HFF-Myc (cell line): Measurements from ENCODE around the gene TEX19.
"Not testable (repeated sequence)": the region's sequence is repeated elsewhere in the genome, so short reads cannot be mapped to it uniquely, and the experiment has no call there.

Source experiments
- DNase-seq: peaks from one replicate; pipeline ENCODE4 v3.0.0-alpha.2; 2011; ENCODE audit warnings: low read depth; ENCODE audit errors: extremely low read depth
- H3K4me3 ChIP-seq: replicated peaks from 2 replicates; pipeline ENCODE4 v1.5.1; 2011; ENCODE audit warnings: low read depth, mild to moderate bottlenecking, control low read depth, low read length
- TF ChIP-seq, protein P1 (sequence below): IDR thresholded peaks from 2 replicates; pipeline ENCODE4 v1.5.1; 2012; ENCODE audit warnings: mild to moderate bottlenecking, low read depth, low read length, control low read depth; ENCODE audit errors: missing control alignments

The TEX19 gene

GRCh38 chr17:82375359-82376041, 16.5 kb downstream of the TEX19 start:
- no peak for DNase-seq
- H3K4me3 ChIP-seq = no peak overlapping the region
- TF ChIP-seq, protein P1, sequence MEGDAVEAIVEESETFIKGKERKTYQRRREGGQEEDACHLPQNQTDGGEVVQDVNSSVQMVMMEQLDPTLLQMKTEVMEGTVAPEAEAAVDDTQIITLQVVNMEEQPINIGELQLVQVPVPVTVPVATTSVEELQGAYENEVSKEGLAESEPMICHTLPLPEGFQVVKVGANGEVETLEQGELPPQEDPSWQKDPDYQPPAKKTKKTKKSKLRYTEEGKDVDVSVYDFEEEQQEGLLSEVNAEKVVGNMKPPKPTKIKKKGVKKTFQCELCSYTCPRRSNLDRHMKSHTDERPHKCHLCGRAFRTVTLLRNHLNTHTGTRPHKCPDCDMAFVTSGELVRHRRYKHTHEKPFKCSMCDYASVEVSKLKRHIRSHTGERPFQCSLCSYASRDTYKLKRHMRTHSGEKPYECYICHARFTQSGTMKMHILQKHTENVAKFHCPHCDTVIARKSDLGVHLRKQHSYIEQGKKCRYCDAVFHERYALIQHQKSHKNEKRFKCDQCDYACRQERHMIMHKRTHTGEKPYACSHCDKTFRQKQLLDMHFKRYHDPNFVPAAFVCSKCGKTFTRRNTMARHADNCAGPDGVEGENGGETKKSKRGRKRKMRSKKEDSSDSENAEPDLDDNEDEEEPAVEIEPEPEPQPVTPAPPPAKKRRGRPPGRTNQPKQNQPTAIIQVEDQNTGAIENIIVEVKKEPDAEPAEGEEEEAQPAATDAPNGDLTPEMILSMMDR = no peak

DNA sequence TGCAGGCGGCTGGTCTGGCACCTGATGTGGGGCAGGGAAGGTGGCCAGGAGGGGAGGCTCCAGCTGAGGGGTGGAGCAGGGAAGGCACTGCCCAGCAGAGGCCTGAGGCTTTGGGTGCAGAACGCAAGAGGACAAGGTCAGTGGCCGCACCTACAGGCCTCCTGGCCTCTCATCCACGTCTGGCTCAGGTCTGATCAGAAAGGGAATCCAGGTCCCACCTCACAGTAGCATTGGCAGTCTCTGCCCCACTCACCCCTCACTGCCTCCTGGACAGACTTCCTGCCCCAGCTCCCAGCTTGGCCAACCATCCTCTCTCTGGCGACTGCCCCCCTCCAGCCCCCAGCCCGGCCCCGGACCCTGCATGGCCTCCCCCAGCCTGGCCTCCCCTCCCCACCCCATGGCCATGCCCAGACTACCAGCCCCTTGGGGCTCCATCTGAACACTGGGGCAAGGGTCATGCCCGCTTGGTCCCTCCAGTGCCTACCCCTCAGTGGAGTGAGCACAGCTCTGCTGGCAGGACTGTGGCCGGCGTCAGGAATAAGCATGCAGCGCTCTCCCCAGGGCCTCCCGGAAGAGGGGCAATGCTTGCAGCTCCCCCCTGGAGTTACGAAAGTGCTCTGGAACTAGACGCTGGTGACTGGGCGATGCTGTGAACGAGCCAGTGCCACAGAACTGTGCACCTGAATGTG, 17.1 kb downstream of the TEX19 start:
- DNase-seq = no peak
- no peak overlapping the region for H3K4me3 ChIP-seq
- TF ChIP-seq, protein P1 = no peak

- not testable (repeated sequence) for H3K4me3 ChIP-seq, DNase-seq
Observed at GRCh38 chr17:82377294-82377693, 18.2 kb downstream of the TEX19 start.

DNA sequence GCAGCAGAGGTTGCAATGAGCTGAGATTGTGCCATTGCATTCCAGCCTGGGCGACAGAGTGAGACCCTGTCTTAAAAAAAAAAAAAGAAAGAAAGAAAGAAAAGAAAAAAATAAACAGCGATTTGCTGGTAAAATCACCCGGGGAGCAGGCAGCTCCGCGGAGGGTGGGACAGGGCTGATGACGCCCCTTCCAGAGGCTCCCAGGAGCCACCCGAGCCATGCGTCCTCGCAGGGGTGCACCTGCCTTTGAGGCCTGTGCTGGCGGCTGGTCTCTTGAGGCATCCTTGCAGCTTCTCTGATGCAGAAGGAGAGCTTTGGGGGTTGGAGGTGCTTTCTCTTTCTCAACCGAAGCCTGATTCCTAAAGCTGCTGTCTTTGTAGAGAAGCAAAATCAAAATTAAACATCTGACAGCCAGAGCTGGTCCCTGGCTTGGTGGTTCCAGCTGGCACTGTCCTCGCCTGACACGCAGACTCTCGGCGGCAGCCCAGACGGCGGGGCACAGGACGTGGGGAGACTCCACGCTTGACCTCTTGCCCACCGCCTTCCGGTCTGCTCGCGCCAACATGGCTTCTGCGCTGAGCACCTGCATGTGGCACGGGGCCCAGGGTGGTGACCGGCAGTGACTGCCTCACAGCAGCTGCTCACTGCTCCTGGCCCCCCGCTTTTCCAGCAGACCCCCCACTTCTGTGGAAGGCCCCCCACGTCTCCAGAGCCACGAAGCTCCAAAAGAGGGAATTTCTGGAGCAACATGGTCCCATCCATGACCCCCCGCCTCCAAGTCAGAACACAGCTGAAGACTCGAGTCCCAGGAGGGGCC, 19.1 kb downstream of the TEX19 start:
- TF ChIP-seq, protein P1 = no peak
- no peak overlapping the region for H3K4me3 ChIP-seq
- DNase-seq = no peak

DNA sequence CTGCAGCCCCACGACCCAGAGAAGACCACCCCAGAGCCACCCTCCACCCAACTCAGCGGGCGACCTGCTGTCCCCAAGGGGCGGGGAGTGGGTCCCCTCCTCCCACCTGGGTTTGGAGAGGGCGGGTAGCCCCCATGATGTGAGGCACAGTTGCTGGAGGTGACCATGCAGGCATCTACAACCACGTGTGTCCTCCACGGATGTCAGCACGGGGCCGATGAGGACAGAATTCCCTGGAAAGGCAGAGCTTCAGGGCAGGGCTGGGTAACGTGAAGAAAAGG, 19.6 kb downstream of the TEX19 start:
- no peak for DNase-seq
- TF ChIP-seq, protein P1 = no peak
- H3K4me3 ChIP-seq = no peak overlapping the region

- DNase-seq = no peak
- H3K4me3 ChIP-seq = no peak overlapping the region
- TF ChIP-seq, protein P1 = no peak
Observed at GRCh38 chr17:82380860-82381702, 22.0 kb downstream of the TEX19 start.

DNA sequence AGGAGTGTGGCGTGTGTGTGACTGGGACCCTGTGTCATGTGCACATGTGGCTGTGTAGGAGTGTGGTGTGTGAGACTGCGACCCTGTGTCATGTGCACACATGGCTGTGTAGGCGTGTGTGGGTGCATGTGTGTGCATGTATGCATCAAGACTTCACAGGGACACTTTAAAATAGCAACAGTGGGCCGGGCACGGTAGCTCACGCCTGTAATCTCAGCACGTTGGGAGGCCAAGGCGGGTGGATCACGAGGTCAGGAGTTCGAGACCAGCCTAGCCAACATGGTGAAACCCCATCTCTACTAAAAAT, 22.6 kb downstream of the TEX19 start:
- not testable (repeated sequence) for H3K4me3 ChIP-seq, DNase-seq

DNA sequence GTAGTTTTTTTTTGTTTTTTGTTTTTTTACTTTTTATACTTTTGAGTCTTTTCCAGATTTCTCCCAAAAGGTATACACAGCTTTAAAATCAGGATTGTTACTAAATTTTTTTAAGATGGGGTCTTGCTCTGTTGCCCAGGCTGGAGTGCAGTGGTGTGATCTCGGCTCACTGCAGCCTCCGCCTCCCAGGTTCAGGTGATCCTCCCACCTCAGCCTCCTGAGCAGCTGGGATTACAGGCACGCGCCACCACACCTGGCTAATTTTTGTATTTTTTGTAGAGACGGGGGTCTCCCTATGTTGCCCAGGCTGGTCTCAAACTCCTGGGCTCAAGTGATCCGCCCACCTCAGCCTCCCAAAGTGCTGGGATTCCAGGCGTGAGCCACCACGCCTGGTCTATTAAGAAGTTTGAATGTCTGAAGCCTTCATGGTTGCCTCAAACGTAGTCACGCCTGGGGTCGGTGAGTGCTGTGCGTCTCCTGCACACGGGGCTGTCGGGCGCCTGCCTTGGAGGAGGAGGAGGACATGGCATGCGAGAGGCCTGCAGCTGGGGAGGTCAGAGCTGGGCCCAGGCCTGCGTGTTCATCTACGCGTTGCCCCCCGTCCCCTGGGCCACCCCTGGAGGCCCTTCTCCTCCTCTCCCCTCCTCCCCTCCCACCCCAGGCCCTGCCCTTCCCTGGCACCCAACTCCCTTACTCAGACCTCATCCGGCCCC, 23.3 kb downstream of the TEX19 start:
- H3K4me3 ChIP-seq, DNase-seq: not testable (repeated sequence)
